Neural cell (in vitro differentiated cells): ENCODE measurements around the gene PRKCD. TPM values are rescaled to one million over a fixed set of nuclear protein-coding genes. Genes with fewer than 3 reads are reported as not detected.

Source experiments
- H2AFZ ChIP-seq: fragments of 200-600, 300-800 bp; sonication (generic), shearing (Covaris generic); 2 replicates; pipeline ENCODE4 v1.6.0; 2014; ENCODE audit warnings: low read depth, mild to moderate bottlenecking, antibody characterized with exemption, low read length, moderate library complexity
- H3F3A ChIP-seq: fragments of 200-600 bp; shearing (Covaris generic); 2 replicates; pipeline ENCODE4 v1.6.1; 2016; ENCODE audit warnings: mild to moderate bottlenecking, moderate library complexity, mixed read lengths, antibody characterized with exemption, low read length; ENCODE audit not compliant: insufficient read depth, poor library complexity, severe bottlenecking
- H3K27ac ChIP-seq: fragments of 200-600, 300-800 bp; sonication (generic), shearing (Covaris generic); 2 replicates; pipeline ENCODE4 v1.5.1; 2014; ENCODE audit warnings: mild to moderate bottlenecking, low read length, moderate library complexity
- H3K27me3 ChIP-seq: fragments of 300-800, 200-600 bp; sonication (generic), shearing (Covaris generic); 2 replicates; pipeline ENCODE4 v1.6.0; 2014; ENCODE audit warnings: mild to moderate bottlenecking, low read depth, low read length, moderate library complexity; ENCODE audit not compliant: insufficient read depth
- H3K36me3 ChIP-seq: fragments of 300-800, 200-600 bp; sonication (generic), shearing (Covaris generic); 2 replicates; pipeline ENCODE4 v1.5.1; 2014; ENCODE audit warnings: mild to moderate bottlenecking, antibody characterized with exemption, low read length, moderate library complexity; ENCODE audit not compliant: insufficient read depth
- H3K4me2 ChIP-seq: fragments of 300-800, 200-600 bp; sonication (generic), shearing (Covaris generic); 2 replicates; pipeline ENCODE4 v1.6.0; 2014; ENCODE audit warnings: mild to moderate bottlenecking, low read length
- H3K4me3 ChIP-seq: fragments of 300-800, 200-600 bp; sonication (generic), shearing (Covaris generic); 2 replicates; pipeline ENCODE4 v1.5.1; 2014; ENCODE audit warnings: mild to moderate bottlenecking, low read length, moderate library complexity
- H3K79me2 ChIP-seq: fragments of 200-600 bp; shearing (Covaris generic); replicated peaks from 2 replicates; pipeline ENCODE4 v1.6.0; 2014; ENCODE audit warnings: mild to moderate bottlenecking, low read length, moderate library complexity; ENCODE audit not compliant: insufficient read depth
- H3K9ac ChIP-seq: fragments of 300-800, 200-600 bp; sonication (generic), shearing (Covaris generic); 2 replicates; pipeline ENCODE4 v1.6.1; 2016; ENCODE audit warnings: mild to moderate bottlenecking, low read length, mixed read lengths
- H3K9me2 ChIP-seq: fragments of 200-600 bp; shearing (Covaris generic); 2 replicates; pipeline ENCODE4 v1.6.1; 2016; ENCODE audit warnings: mild to moderate bottlenecking, low read length, mixed read lengths; ENCODE audit not compliant: insufficient read depth
- H3K9me3 ChIP-seq: fragments of 200-600, 300-800 bp; sonication (generic), shearing (Covaris generic); 2 replicates; pipeline ENCODE4 v1.6.1; 2016; ENCODE audit warnings: mild to moderate bottlenecking, mixed run types, low read length, moderate library complexity, mixed read lengths
- H4K20me1 ChIP-seq: fragments of 200-600 bp; shearing (Covaris generic); 2 replicates; pipeline ENCODE4 v1.6.1; 2016; ENCODE audit warnings: mild to moderate bottlenecking, mixed run types; ENCODE audit not compliant: insufficient read depth
- EP300 ChIP-seq: fragments of 450-650 bp; conservative IDR thresholded peaks from 2 replicates; pipeline ENCODE4 v1.6.1; 2014; ENCODE audit warnings: antibody characterized with exemption, mild to moderate bottlenecking, moderate library complexity; ENCODE audit not compliant: poor library complexity, severe bottlenecking
- EZH2 ChIP-seq: fragments of 200-600, 300-800 bp; shearing (Covaris generic), sonication (generic); IDR thresholded peaks from 2 replicates; pipeline ENCODE4 v1.6.1; 2014; ENCODE audit warnings: antibody characterized with exemption, low read length, borderline replicate concordance, mild to moderate bottlenecking; ENCODE audit not compliant: insufficient read depth, poor library complexity, severe bottlenecking
- MXI1 ChIP-seq: fragments of 450-650 bp; conservative IDR thresholded peaks from 2 replicates; pipeline ENCODE4 v1.6.1; 2014; ENCODE audit warnings: antibody characterized with exemption, mild to moderate bottlenecking; ENCODE audit not compliant: poor library complexity, severe bottlenecking
- POLR2AphosphoS5 ChIP-seq: IDR thresholded peaks from 2 replicates; pipeline ENCODE4 v1.6.1; 2012
- RAD21 ChIP-seq: fragments of 450-650 bp; conservative IDR thresholded peaks from 2 replicates; pipeline ENCODE4 v1.6.1; 2014; ENCODE audit warnings: antibody characterized with exemption, mild to moderate bottlenecking, moderate library complexity
- REST ChIP-seq: IDR thresholded peaks from 2 replicates; pipeline ENCODE4 v1.6.1; 2012; ENCODE audit warnings: borderline replicate concordance
- SMC3 ChIP-seq: fragments of 450-650 bp; conservative IDR thresholded peaks from 2 replicates; pipeline ENCODE4 v1.6.1; 2014; ENCODE audit warnings: antibody characterized with exemption, mild to moderate bottlenecking, moderate library complexity; ENCODE audit not compliant: poor library complexity
- TAF1 ChIP-seq: IDR thresholded peaks from 2 replicates; pipeline ENCODE4 v1.6.1; 2012; ENCODE audit warnings: low read depth
- polyA plus RNA-seq: library from polyadenylated mRNA; depleted of rRNA; stranded (reverse); fragments of >200 nt; gene quantifications from 2 replicates; pipeline ENCODE4 v1.2.3, GENCODE V29; 2014
- TF ChIP-seq, protein P1 (sequence below): fragments of 450-650 bp; IDR thresholded peaks from 2 replicates; pipeline ENCODE4 v1.5.1; 2014; ENCODE audit warnings: antibody characterized with exemption, mild to moderate bottlenecking, moderate library complexity; ENCODE audit not compliant: poor library complexity, severe bottlenecking

The PRKCD gene
- polyA plus RNA-seq, 1 donor from 2014 or later, result not detected

DNA sequence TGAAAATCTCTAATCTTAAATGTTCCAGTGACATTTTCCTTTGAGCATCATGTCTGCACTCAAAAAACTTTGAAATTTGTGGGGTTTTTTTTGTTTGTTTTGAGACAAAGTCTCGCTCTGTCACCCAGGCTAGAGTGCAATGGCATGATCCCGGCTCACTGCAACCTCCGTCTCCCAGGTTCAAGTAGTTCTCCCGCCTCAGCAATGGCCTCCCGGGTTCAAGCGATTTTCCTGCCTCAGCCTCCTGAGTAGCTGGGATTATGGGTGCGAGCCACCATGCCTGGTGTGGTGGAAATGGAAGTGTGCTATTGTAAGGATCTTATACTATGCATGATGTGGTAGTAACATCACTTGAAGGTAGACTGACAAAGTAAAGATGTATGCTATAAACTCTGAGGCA, 52.3 kb downstream of the PRKCD start:
- no peaks in the 10 kb centered on the region for H3K9me2 ChIP-seq
- no peak overlapping the region for H3K4me2 ChIP-seq
- H3K27me3 ChIP-seq, result no peaks in the 10 kb centered on the region
- no peaks in the 10 kb centered on the region for H3K36me3 ChIP-seq
- H3K4me3 ChIP-seq, result no peak overlapping the region
- TF ChIP-seq REST (no peak), EP300 (no peak), MXI1 (no peak), RAD21 (no peak), SMC3 (no peak), EZH2 (no peak), TAF1 (no peak), POLR2AphosphoS5 (no peak)
- TF ChIP-seq, protein P1, sequence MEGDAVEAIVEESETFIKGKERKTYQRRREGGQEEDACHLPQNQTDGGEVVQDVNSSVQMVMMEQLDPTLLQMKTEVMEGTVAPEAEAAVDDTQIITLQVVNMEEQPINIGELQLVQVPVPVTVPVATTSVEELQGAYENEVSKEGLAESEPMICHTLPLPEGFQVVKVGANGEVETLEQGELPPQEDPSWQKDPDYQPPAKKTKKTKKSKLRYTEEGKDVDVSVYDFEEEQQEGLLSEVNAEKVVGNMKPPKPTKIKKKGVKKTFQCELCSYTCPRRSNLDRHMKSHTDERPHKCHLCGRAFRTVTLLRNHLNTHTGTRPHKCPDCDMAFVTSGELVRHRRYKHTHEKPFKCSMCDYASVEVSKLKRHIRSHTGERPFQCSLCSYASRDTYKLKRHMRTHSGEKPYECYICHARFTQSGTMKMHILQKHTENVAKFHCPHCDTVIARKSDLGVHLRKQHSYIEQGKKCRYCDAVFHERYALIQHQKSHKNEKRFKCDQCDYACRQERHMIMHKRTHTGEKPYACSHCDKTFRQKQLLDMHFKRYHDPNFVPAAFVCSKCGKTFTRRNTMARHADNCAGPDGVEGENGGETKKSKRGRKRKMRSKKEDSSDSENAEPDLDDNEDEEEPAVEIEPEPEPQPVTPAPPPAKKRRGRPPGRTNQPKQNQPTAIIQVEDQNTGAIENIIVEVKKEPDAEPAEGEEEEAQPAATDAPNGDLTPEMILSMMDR, result no peak
- no peaks in the 10 kb centered on the region for H3K9me3 ChIP-seq
- no peak overlapping the region for H3K9ac ChIP-seq
- H3K27ac ChIP-seq, result no peak overlapping the region
- H3F3A ChIP-seq, result no peaks in the 10 kb centered on the region
- no peaks in the 10 kb centered on the region for H3K79me2 ChIP-seq
- H4K20me1 ChIP-seq, result no peaks in the 10 kb centered on the region
- no peak overlapping the region for H2AFZ ChIP-seq

- H3K4me3 ChIP-seq, result no peak overlapping the region
- no peaks in the 10 kb centered on the region for H3K27me3 ChIP-seq
- no peaks in the 10 kb centered on the region for H3F3A ChIP-seq
- no peaks in the 10 kb centered on the region for H4K20me1 ChIP-seq
- TF ChIP-seq SMC3 (no peak), MXI1 (no peak), POLR2AphosphoS5 (no peak), RAD21 (no peak), TAF1 (no peak), REST (no peak), EZH2 (no peak), EP300 (no peak)
- TF ChIP-seq, protein P1, result no peak
- no peaks in the 10 kb centered on the region for H3K36me3 ChIP-seq
- H3K79me2 ChIP-seq, result no peaks in the 10 kb centered on the region
- no peak overlapping the region for H3K9ac ChIP-seq
- H3K4me2 ChIP-seq, result no peak overlapping the region
- no peaks in the 10 kb centered on the region for H3K9me3 ChIP-seq
- no peaks in the 10 kb centered on the region for H3K9me2 ChIP-seq
- H2AFZ ChIP-seq, result no peak overlapping the region
- no peak overlapping the region for H3K27ac ChIP-seq
Observed at GRCh38 chr3:53215816-53216215, 54.8 kb downstream of the PRKCD start.
